ENCODE results near the gene SPACA7. TPM values are rescaled to one million over a fixed set of nuclear protein-coding genes. Genes with fewer than 3 reads are reported as not detected.

The SPACA7 gene
- total and polyA plus RNA-seq, 4 donors: not detected

- no peaks in the 10 kb centered on the region for H3K27me3 ChIP-seq (ENCODE audit: control insufficient read depth in 4 of 4, insufficient read depth in 4 of 4, low read length in 3 of 4)
- no peak overlapping the region for H3K27ac ChIP-seq (ENCODE audit: low read depth in 1 of 2, low read length in 2 of 2)
- no peaks in the 10 kb centered on the region for H3K9me3 ChIP-seq (ENCODE audit: control insufficient read depth in 4 of 4, low read length in 3 of 4)
- H3K4me1 ChIP-seq (ENCODE audit: control insufficient read depth in 4 of 4, insufficient read depth in 4 of 4, low read length in 3 of 4): peaks cover 0 to 6% (median 3%) of the 10 kb centered on the region in 4 donors
- WGBS: 87% methylated on average over 17 of the region's 17 CpGs
- no peak overlapping the region for H3K9ac ChIP-seq (ENCODE audit: low read depth in 1 of 2, low read length in 2 of 2)
- TF ChIP-seq TAF1 (conservative IDR thresholded peaks at IDR 0.05): no peak
- no peak for TF ChIP-seq YY1 (IDR thresholded peaks at IDR 0.05)
- TF ChIP-seq HNF4G (IDR thresholded peaks at IDR 0.05): no peak
- no peak for TF ChIP-seq MAX (IDR thresholded peaks at IDR 0.05)
- no peak for TF ChIP-seq EGR1 (IDR thresholded peaks at IDR 0.05; ENCODE audit: low read depth in 2 of 2)
- no peak for TF ChIP-seq HNF4A (conservative IDR thresholded peaks at IDR 0.05)
- no peak for TF ChIP-seq RAD21 (IDR thresholded peaks at IDR 0.05)
- no peak for TF ChIP-seq GABPA (IDR thresholded peaks at IDR 0.05 in 1 of 2, conservative IDR thresholded peaks at IDR 0.05 in 1 of 2)
- no peak for TF ChIP-seq FOXA2 (IDR thresholded peaks at IDR 0.05)
- TF ChIP-seq SP1 (IDR thresholded peaks at IDR 0.05): no peak
- TF ChIP-seq RXRA (IDR thresholded peaks at IDR 0.05): no peak
- no peak for TF ChIP-seq ZBTB33 (IDR thresholded peaks at IDR 0.05)
- TF ChIP-seq FOXA1 (IDR thresholded peaks at IDR 0.05): no peak
- TF ChIP-seq CTCF (IDR thresholded peaks at IDR 0.05; ENCODE audit: low read depth, low read length, missing input control): no peak
- TF ChIP-seq NR2F2 (IDR thresholded peaks at IDR 0.05): no peak
- no peak overlapping the region for H3K4me3 ChIP-seq (ENCODE audit: low read depth in 1 of 3, low read length in 3 of 3)
- peaks cover 0 to 3% (median 0%) of the 10 kb centered on the region in 4 donors for H3K36me3 ChIP-seq (ENCODE audit: control insufficient read depth in 4 of 4, insufficient read depth in 3 of 4, low read depth in 1 of 4, low read length in 3 of 4)
- peak; percentile 25 for DNase-seq (ENCODE audit: low spot score)
Observed at GRCh38 chr13:112455476-112456059, 79.4 kb downstream of the SPACA7 start.

GRCh38 chr13:112456138-112457056 is 80.2 kb downstream of the SPACA7 start:
- Histone ChIP-seq H3K27ac (ENCODE audit: low read depth in 1 of 2, low read length in 2 of 2) (no peak overlapping the region), H3K4me3 (ENCODE audit: low read depth in 1 of 3, low read length in 3 of 3) (no peak overlapping the region), H3K36me3 (ENCODE audit: control insufficient read depth in 4 of 4, insufficient read depth in 3 of 4, low read depth in 1 of 4, low read length in 3 of 4) (peaks cover 0 to 3% (median 0%) of the 10 kb centered on the region in 4 donors), H3K4me1 (ENCODE audit: control insufficient read depth in 4 of 4, insufficient read depth in 4 of 4, low read length in 3 of 4) (peaks cover 0 to under 1% (median under 1%) of the 10 kb centered on the region in 4 donors), H3K9ac (ENCODE audit: low read depth in 1 of 2, low read length in 2 of 2) (no peak overlapping the region), H3K27me3 (ENCODE audit: control insufficient read depth in 4 of 4, insufficient read depth in 4 of 4, low read length in 3 of 4) (no peaks in the 10 kb centered on the region), H3K9me3 (ENCODE audit: control insufficient read depth in 4 of 4, low read length in 3 of 4) (no peaks in the 10 kb centered on the region)
- WGBS: 87% methylated on average over 22 of the region's 22 CpGs
- peak; percentile 22 for DNase-seq (ENCODE audit: low spot score)
- no peak for TF ChIP-seq MAX (IDR thresholded peaks at IDR 0.05)
